Hematopoietic multipotent progenitor cell treated with erythropoietin and hydrocortisone succinate and interleukin-3 and kit ligand, for 6 days (in vitro differentiated cells): ENCODE results near the gene UNC5B.

Experiments used
- DNase-seq: peaks from one replicate; pipeline ENCODE4 v3.0.0-alpha.2; 2015

UNC5B gene

DNA sequence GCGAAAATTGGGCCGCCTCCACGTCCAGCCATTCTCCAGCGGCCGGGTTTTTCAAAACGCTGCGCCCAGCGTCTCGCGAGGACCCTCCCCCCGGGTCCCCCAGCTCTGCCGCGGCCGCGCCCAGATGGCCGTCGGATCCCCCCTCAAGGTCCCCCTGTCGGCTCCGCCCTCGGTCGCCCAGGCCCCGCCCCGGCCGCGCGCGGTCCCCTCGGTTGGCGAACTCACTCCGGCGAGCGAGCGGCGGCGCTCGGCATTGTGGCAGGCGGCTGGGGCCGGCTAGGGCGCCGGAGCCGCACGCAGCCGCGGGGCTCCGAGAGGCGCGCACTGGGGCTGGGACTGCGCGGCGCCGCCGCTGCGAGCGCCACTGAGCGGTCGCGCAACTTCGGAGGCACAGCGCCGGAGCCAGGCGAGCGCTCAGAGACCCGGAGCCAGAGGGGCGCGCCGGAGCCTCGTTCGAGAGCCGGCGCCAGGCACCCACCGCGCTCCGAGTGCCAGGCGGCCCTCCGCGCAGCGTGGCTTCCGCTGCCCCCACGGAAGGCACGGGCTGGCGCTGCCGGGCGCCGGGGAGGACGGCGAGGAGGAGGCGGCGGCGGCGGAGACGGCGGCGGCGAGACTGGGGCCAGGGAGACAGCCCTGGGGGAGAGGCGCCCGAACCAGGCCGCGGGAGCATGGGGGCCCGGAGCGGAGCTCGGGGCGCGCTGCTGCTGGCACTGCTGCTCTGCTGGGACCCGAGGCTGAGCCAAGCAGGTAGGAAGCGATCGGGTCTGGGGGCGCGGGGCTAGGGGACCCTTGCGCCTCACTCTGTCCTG is at the start of gene UNC5B:
Gene UNC5B, plus strand, starts transcription at position 253 of the 809 bp plus-strand sequence. Its CDS starts 416 bp downstream, at position 669.
- peak; percentile 72 for DNase-seq

DNA sequence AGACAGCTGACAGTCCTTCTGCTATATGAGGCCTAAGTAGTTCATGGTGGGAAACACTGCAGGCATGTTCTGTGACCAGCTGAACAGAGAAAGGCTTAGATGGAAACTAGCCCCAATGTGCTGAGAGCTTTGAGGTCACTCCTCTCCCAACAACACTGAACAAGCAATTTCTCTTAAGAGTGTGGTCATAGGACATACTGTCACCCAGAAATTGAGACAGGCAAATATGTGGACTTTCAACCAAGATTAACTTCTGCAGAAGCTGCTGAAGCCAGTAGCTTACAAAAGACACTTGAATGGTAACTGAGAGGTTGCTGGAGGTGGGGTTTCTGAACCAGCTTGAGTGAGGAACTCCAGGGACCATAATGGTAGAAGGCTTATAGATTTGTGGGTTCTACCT is 38.9 kb upstream of the UNC5B start:
- DNase-seq = no peak

DNA sequence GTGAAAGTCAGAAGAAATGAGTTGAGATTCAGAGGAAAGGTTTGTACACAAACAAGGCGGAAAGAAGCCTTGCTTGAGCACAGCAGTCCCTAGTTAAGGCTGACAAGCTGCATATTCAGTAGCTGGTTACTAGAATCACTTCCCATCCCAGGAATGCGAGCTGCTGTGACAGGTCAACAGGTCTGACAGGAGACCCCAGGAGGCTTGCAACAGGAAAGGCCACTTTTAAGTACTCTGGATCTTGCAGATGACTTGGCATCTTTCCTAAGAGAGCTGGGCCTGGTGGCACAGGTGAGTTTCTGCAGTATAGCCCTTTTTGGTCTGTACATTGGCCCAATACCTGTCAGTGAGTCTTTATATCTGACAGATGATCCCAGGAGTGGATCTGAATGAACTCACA is 35.7 kb upstream of the UNC5B start:
- DNase-seq = no peak

DNA sequence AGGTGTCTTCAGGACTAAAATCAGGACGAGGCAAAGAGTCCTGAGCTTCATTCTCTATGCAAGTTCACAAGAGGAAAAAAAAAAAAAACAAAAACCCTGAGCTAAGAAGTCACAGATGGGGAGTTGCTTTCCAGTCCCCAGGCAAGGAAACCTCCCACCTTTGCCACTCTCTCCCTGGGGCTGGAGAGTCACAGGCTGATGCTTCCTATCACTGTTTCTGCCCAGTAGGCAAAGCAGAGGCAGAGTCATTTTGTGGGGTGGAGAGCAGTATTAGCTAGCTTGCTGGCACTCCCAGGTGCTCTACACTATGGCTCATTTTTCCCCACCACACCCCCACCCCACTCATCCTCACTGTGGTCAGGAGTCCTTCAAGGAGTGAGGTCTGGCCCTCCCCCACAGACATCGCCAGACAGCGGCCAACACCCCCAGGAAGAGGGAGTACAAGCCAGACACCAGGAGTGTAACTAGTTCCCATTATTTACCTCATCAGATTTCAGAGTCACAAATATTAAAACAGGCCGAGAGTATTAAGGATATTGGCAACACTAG is 34.6 kb upstream of the UNC5B start:
- no peak for DNase-seq

DNA sequence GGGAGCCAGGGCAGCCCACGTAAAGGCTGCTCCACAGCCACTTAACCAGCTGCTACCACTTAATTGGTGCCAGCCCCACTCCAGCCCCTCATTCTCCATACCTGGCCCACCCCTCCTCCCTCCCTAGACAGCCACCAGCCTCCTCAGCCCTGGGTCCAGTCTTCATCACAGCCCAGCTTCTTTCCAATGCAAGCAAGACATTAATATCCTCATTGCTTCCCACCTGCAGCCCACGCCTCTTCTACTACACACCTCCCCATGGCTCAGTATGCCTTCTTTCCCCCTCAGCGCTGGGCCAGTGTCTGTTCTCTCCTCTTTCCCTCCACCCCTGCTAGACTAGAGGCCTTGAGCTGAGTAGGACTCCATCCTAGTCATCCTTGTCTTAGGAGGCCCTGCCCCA is 33.5 kb upstream of the UNC5B start:
- DNase-seq = no peak

GRCh38 chr10:71179382-71179781 is 33.0 kb upstream of the UNC5B start:
- no peak for DNase-seq

- DNase-seq = no peak
These were observed 27.9 kb upstream of the UNC5B start for GRCh38 chr10:71184421-71184820.

DNA sequence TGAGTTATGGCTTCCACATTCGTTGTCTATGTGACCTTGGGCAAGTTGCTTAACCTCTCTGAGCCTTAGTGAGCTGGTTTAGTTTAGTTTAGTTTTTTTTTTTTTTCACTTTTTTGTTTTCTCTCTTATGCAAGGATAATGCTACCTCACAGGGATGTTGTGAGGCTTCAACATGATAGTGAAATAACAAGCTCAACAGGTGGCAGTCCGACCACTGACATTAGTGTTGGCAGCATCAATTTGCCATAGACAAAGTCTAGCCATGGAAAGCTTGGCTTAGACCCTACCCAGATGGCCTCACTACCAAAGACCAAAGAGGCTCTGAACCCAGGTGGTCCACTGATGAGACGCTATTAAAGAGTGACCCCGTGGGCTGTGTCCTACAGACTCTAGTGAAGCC is 27.2 kb upstream of the UNC5B start:
- DNase-seq = no peak

DNA sequence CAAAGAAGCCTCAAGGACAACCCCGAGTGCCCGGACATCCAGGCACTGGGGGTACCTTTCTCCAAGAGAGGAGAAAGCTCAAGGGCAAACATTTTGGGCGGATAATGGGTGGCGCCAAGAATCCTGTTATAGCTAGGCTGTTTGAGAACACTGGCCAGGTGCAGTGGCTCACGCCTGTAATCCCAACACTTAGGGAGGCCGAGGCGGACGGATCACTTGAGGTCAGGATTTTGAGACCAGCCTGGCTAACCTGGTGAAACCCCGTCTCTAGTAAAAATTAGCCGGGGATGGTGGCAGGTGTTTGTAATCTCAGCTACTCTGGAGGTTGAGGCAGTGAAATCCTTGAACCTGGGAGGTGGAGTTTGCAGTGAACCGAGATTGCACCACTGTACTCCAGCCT is 25.2 kb upstream of the UNC5B start:
- DNase-seq = no peak

DNA sequence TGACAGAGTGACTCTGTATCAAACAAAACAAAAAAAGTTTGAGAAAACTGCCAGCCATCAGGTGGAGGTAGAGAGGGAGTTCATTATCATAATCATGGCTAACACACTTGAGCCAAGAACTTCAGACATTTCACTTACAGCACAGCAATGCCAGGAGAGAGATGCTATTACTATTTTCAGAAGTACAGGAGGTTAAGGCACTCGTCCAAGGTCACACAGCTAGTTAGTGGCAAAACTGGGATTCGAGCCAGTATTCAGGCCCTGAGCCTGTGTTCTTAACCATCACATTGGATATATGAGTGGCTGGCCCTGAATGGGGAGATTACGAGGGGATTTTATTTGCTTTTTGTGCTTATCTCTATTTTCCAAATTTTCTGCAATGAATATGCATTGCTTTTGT is 24.8 kb upstream of the UNC5B start:
- DNase-seq = no peak

GRCh38 chr10:71188201-71188600 is 24.2 kb upstream of the UNC5B start:
- no peak for DNase-seq

GRCh38 chr10:71191019-71191418 is 21.4 kb upstream of the UNC5B start:
- no peak for DNase-seq

DNA sequence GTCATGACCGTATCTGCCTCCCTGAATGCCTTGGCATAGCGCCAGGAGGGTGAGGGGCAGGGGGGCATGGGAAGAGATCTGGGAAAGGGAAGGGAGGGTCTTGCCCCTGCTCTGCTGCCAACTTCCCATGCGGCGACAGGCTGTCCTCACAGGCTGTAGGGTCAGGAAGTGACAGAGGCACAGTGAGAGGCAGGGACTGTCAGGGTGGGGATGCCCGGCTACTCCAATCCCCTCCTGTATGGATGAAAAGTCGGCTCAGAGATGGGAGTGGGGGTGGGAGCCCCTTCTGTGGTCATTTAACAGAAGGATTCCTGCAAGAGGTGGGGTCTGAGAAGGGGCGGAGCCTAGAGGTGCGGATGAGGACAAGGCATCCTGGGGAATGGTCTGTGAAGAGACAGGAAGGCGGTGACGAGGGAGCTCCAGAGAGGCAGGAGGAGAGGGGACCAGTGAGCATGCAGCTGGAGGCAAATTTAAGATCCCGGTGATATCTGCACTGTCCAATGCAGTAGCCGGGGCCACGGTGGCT is 20.8 kb upstream of the UNC5B start:
- DNase-seq = no peak

DNA sequence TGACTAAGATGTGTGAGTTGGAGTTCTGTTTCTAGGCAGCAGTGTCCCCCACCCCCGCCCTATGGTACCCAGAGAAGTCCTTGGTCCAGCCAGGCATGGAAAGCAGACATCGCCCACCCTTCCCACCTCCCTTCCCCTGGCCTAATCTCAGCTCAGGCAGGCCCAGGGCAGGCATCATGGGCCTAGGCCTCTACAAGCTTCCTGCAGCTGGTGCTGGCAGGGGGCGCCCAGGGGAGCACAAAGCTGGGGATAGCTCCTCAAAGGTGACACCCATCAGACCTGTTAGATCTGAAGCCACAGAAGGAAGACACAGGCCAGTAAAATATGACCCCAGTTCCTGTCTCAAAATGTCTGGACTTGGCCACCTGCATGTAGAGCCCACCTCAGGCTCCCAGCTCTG is 18.9 kb upstream of the UNC5B start:
- no peak for DNase-seq

GRCh38 chr10:71197955-71198354 is 14.4 kb upstream of the UNC5B start:
- no peak for DNase-seq

DNA sequence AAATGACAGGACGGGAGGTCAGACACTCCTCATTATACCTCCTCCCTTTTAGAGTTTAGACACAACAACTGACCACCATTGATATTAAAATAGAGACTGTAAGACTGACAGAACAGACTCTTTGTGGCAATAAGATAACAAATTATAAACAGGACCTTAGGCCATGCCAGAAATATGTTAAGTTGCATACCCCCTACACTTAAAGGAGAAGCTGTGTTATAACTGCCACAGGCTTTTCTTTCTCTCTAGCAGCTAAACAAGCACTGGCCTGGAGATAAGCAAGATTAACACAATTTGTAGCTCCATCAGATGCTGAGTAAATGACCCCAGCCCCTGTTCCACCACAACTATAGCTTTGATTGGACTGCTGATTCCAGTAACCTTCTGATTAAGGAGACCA is 10.5 kb upstream of the UNC5B start:
- no peak for DNase-seq

DNA sequence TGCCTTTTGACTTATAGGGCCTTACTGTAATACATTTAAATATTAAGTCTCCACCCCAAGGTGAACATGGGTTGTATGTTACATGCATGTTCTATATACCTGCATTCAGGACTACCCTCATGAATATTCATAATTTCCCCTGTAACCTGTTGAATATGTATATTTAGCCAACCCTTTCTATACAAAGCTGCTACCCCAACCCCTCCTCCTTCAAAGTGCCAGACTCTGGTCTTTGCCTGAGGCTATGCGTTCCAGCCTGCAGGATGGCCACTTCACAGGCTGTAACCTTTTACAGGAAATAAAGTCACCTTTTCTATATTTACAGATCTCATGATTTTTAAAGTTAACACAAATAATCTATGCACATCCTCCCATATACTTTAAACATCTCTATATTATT is 10.1 kb upstream of the UNC5B start:
- DNase-seq = no peak

DNA sequence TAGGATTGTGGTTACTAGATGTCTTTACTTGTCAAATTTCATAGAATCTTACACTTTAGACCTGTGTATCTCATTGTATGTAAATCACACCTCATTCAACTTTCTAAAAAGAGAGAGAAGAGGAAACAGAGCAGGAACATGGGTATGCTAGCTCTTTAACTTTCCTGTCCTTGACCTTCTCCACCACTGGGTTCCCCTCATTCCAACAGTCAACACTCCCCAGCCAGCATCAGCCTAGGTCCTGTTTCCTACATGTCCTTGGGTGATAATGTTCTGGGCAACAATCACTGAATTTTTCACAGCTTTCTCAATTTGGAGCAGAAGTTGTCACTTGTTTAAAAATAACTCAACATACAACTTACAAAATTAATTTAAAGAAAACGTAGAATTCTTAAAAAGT is 9.2 kb upstream of the UNC5B start:
- DNase-seq = no peak

DNA sequence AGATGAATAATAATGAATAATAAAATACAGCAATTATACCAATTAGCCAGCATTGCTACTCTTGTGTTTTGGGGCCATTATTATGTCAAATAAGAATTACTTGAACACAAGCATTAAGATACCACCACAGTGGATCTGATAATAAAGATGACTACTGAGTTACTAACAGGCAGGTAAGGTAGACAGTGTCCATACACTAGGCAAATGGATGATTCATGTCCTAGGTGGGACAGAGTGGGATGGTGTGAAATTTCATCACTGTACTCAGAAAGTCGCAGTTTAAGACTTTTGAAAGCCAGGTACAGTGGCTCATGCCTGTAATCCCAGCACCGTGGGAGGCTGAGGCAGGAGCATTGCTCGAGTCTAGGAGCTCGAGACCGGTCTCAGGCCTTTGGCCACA is 8.7 kb upstream of the UNC5B start:
- no peak for DNase-seq

- DNase-seq = no peak
These were observed 7.6 kb upstream of the UNC5B start for GRCh38 chr10:71204746-71205145.

DNA sequence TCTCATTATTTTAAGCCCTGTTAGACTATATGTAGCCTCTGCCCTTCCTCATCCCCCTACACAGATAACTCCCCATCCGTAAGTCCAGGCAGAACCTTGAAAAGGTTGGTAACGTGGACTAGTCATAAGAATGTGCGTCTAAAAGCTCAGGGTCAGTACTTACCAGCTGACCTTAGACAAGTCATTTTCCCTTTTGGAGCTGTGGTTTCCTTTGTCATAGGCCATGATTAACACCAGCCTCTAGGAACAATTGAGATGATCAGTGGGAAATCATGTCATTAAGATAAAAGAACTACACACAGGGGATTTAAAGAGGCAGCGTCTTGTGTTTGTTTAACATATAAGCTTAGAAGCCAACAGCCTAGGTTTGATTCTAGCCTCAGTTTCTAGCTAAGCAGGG is 6.9 kb upstream of the UNC5B start:
- DNase-seq = no peak

GRCh38 chr10:71206911-71207310 is 5.5 kb upstream of the UNC5B start:
- no peak for DNase-seq

DNA sequence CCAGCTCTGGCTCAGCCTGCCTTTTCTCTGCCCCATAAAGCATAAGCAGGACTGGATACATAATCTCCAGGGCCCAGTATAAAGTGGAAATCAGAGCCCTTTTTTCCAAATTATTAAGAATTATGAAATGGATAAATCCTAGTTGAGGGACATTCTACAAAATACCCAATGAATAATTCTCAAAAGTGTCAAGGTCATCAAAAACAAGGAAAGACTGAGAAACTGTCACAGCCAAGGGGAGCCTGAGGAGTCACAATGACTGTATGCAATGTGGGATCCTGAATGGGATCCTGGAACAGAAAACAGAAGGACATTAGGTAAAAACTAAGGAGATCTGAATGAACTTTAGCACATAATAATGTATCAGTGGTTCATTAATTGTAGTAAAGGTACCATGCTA is 4.8 kb upstream of the UNC5B start:
- DNase-seq = no peak

DNA sequence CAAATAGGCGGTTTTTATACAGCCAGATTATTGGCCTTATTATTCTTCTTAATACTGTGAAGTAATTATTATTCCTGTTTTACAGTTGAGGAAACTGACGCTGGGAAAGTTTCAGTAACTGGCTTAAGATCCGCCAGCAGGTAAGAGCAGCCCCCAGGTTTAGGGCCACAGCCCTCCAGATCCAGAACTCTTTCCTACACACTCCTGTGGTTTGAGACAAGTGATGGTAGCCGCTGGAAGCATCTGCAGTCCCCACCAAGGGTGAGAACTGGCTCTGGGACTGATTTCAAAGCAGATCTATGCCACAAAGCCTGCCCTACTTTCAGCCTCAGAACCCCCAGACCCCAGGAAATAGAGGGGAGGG is 3.0 kb upstream of the UNC5B start:
- no peak for DNase-seq
